GM18499 (cell line): ENCODE measurements around the gene ATF7IP.

ENCODE experiments used
- ATAC-seq: cut with Tn5 transposase; IDR thresholded peaks from one replicate; pipeline ENCODE4 v1.9.1; 2021; ENCODE audit warnings: moderate number of reproducible peaks; ENCODE audit not compliant: insufficient read depth, unreplicated experiment

The ATF7IP gene

DNA sequence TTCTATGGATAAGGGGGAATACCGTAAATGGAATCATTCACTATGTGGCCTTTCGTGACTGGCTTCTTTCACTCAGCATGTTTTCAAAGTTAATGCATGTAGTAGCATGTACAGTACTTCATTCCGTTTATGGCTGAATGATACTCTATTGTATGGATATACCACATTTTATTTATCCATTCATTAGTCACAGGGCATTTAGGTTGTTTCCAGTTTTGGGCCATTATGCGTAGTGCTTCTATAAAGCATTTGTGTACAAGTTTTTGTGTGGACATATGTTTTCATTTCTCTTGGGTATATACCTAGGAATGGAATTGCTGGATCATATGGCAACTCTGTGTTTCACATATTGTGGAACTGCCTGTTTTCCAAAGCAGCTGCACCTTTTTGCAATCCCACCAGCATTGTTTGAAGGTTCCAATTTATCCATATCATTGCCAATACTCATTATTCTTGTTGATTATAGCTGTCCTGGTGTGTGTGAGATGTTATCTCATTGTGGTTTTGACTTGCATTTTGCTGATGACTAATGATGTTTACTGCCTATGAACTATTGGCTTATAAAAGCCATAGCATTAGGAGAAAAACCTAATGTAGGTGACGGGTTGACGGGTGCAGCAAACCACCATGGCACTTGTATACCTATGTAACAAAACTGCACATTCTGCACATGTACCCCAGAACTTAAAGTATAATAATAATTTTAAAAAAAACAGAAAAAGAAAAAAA is 45.5 kb downstream of the ATF7IP start:
- no peak for ATAC-seq

DNA sequence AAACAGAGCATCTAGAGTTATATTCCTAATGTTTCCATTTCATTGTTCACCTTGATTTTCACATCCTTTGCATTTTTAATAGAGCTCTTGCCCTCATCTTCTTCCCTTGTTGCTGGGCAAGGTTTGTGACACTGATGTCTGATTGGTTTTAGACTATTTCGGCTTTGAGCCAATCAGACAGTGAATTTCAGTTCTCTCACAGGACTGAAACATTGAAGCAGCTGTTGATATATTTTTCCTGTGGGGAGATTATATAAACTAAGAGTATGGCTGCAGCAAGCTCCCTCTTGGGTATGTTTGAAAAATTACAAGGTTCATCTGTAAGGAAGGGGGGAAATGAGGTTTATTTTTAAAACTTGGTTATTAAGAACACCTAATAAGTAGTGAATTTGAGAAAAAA is 51.2 kb downstream of the ATF7IP start:
- ATAC-seq, result no peak

DNA sequence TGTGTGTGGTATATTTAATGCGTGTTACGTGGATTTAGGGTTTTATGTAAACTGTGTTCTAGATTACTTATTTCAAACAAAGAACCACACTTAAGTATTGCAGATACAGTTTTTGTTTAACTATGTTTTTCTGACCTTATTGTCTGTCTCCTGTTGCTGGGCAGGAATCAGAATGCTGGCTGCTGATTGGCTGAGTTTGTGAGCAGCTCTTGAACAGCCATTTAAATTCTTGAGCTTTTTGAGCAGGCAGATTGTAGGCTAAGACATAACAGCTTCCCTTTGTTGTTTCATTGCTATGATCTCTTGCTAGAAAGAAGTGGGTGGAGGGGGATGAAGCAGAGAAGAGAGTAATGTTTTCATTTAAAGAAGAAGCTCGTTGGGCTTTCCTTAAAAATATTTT is 52.2 kb downstream of the ATF7IP start:
- ATAC-seq, result no peak

DNA sequence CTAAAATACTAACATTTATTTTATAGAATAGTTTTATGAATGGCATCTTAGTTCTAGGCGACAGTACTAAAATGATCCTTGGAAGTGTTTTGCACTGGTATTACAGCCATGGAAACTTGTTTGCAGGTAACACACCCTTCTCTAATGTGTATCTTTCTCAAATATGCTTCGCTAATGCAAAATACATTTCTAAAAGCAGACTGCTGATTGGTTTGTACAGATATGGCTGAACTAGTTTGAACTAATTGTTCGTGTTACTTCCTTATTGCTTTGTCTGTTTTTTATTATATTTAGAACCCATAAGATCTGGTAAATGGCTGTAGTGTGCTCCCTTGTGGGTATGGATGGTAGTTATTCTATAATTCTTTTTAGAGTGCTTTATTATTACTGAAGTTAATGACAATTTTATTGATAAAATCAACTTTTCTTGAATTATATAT is 53.0 kb downstream of the ATF7IP start:
- ATAC-seq, result no peak

DNA sequence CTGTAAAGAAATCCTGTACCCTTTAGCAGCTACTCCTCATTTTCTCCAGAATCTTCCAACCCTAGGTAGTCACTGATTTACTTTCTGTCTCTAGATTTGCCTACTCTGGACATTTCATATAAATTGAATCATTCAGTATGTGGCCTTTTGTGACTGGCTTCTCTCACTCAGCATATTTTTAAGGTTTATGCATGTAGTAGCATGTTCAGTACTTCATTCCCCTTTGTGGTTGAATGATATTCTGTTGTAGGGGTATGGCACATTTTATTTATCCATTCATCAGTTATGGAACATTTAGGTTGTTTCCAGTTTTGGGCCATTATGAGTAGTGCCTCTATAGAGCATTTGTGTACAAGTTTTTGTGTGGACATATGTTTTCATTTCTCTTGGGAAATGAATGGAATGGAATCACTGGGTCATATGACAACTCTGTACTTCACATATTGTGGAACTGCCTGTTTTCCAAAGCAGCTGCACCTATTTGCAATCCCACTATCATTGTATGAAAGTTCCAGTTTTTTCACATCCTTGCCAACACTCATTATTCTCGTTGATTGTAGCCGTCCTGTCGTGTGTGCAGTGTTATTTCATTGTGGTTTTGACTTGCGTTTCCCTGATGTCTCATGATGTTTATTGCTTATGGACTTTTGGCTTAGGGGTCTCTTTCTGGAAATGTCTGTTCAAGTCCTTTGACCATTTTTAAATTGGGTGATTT is 57.2 kb downstream of the ATF7IP start:
- ATAC-seq, result no peak

DNA sequence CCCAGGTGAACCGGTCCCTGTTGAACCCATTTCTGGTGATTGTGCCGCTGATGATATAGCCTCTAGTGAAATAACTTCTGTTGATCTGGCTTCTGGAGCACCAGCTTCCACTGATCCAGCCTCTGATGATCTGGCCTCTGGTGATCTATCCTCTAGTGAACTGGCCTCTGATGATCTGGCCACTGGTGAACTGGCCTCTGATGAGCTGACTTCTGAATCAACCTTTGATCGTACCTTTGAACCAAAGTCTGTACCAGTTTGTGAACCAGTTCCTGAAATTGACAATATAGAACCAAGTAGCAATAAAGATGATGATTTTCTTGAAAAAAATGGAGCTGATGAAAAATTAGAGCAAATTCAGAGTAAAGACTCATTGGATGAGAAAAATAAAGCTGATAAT is 59.1 kb downstream of the ATF7IP start:
- ATAC-seq, result no peak

DNA sequence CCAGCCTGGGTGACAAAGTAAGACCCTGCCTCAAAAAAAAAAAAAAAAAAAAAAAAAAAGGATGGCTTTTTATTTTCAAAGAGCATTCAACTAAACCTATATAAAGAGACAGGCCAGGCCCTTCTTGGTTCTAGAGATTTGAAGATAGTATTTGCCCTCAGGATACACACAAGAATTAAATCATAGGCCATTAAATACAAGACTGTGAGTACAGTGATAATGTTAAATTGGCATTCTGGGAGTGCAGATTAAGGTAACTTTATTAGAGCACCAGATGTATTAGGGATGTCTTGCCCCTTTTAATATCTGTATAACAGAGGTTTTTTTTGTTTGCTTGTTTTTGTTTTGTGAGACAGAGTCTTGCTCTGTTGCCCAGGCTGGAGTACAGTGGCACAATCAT is 61.3 kb downstream of the ATF7IP start:
- no peak for ATAC-seq

DNA sequence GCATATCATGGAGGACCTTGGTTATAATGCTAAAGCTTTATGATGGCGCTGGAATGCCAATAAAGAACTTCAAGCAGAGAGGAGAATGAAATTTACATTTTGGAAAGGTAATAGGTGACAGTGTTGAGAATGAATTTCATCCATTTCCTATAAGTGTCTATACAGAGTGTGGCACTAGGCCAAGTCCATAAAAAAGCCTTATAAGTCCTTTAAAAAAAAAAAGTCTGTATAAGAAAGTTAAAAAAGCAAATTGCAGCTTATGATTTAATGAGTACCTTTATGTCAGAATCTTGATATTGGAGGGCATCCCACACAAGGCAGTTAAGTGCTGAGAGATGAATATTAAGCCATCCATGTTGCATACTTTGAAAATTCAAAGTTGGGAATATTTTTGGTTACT is 62.4 kb downstream of the ATF7IP start:
- no peak for ATAC-seq

DNA sequence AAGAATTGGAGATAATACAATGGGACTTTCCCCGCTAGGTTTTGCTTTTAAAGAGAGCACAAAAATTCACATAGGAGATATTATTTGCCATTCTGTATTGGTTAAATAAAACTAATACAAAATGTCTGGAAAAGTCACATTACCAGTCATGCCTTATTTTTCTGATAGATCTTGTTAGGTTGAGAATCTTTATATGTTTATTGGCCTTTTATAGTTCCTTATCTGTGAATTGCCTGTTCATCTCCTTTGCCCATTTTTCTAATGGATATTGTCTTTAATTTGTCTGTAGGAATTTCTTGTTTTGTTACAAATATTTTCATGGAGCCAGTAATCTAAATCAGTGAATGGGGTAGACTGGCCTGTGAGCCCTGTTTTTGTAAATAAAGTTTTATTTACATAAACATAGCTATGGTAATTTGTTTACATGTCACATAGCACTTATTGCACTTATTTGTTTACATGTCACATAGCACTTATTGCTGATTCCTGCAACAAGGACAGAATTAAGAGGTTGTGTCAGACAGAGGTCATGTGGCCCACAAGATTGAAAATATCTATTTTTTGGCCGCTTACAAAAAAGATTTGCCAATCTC is 65.0 kb downstream of the ATF7IP start:
- no peak for ATAC-seq

DNA sequence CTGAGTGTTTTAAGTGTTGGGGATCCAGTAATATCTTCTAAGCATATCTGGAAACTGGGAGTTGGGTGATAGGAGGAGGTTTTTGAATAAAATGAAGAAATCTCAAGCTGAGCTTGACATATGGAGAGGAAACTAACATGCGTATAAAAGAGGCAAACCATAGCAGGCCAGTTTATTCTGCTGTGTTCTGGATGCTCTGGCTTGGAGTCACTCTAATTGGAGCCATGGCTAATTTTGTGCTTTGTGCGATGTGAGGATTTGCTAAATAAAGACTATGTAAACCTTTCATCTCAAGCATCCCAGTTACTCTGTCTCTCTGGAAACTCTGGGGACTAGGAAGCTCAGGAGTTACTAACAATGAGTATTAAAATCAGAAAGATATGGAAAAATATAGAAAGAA is 66.5 kb downstream of the ATF7IP start:
- no peak for ATAC-seq

DNA sequence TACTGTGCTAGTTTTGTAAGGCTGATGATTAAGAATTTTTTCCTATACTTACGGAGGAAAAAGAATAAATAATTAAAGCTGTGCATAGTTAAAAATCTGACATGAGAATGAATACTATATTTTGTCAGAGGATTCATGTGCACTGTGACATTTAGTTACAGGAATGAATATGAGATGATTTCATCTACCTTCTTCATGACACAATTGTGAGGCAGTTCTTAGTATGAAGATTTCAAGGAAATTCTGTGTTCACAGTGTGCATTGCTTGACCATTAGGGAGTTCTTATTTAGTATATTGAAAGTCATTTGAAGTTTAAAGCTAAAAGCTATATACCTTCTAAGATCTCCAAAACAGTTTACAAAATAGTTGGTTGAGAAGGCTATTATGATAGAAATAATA is 70.1 kb downstream of the ATF7IP start:
- ATAC-seq, result no peak

DNA sequence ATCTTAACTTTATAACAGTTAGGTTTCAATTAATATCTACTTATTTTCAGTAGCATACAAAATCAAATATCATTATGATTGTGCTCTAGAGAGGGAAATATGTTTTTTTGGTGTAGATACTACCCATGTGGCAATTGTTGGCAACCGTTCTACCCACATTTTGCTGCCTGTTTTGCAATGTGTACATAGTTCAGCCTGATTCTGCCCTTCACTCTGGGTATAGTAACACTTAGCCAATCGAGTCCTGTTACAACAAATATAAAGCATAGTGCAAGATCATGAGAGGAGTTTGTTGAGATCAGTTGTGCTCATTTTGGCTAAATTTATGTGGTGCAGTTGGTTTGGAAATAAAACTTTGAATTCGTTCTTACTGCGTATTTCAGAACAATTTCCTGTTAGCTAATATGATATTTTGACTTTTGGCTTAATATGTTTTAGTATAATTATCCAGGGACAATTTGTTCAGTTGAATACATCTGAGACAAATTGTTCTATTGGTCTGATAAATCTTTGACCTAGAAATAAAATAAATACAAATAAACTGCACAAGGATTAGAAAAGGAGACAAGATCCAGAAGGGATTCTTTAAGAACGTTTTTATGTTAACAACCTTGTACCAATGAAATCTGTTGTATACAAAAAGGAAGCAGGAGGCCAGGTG is 76.9 kb downstream of the ATF7IP start:
- ATAC-seq, result no peak

DNA sequence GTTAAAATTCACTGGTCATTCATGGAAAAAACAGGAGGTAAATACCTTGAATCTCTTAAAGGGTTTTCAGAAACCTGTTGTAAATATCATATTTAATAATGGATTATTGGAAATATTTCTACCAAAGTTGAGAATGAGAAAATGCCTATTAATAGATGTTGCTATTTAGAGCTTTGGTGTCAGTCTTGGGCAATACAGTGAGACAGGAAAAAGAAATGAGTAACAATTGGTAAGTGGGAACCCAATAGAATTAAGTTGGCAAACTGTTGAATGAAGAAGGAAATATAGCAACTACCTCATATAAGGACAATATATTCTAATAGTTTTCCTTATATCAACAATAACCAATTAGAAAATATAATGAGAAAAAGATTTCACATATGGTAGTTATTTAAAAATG is 78.0 kb downstream of the ATF7IP start:
- no peak for ATAC-seq

DNA sequence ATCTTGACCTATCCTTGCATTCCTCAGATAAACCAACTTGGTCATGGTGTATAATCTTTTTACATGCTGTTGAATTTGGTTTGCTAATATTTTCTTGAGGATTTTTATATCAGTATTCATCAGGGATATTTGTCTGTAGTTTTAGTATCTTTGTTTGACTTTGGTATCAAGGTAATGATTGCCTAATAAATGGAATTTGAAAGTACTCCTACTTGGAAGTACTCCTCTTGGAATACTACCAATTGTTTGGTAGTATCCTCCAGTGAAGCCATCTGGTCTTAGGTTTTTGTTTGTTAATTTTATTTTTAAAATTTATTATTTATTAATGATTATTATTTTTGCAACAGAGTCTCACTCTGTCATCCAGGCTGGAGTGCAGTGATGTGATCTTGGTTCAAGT is 85.0 kb downstream of the ATF7IP start:
- ATAC-seq, result no peak

DNA sequence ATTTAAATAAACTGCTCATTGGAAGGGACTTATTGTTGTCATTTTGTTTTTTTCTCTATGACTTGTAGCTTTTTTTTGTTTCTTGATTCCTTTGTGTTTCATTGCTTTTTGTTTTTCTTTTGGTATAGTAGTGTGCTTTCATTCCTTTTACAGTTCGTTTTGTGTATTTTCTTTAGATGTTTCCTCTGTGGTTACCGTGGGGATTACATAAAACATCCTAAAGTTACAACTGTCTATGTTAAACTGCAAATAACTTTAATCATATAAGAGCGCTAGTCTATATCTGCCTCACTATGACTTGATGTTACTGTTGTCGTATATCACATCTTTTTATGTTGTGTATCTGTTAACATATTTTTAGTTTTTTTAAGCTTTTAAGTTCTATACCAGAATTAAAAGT is 86.9 kb downstream of the ATF7IP start:
- no peak for ATAC-seq

DNA sequence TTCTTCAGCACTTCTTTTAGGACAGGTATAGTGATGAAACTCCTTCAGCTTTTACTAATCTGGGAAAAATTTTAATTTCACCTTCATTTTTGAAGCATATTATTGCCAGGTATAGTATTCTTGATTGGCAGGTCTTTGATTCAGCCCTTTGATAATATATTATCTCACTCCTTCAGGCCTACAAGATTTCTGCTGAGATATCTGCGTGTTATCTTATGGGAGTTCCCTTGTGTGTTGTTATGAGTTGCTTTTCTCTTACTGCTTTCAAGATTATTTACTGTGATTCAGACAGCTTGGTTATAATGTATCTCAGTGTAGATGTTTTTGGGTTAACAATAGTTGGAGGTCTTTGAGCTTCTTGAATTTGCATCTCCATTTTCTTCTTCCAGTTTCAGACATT is 87.4 kb downstream of the ATF7IP start:
- no peak for ATAC-seq

DNA sequence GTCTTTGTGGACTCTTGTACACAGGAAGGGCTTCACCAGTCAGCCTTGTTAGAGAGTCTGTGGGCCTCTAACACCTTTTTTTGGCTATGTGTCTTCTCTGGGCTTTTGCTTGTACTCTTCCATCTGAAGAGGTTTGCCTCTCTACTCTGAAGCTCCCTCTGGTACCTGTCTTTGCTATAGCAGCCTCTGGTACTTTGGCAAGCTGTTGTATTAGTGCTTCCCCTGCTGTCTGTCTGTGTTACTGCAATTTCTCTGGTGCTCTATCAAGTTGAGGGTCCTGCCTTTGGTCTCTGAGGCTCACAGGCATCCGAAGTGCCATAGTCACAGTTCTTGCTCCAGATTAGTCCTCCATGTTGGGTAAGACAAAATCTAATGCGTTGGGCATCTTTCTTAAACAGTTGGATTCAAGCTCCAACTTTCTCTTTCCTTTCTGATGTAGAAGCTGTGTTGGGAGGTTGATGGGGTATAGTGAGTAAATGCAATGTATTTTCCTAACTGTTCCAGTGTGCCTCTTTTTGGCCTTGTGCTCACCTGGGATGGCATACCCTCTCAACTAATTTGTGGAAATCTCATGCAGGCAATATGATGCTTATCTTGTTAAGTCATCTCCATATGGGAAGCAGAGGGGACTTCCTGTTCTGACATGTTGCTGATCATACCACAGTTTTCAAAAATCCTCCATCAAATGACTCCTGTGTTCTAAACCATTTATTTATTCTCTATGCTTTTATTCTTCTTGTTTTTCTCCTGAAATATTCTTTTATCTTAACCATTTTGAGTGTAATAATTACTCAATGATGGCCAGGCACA is 88.8 kb downstream of the ATF7IP start:
- no peak for ATAC-seq

DNA sequence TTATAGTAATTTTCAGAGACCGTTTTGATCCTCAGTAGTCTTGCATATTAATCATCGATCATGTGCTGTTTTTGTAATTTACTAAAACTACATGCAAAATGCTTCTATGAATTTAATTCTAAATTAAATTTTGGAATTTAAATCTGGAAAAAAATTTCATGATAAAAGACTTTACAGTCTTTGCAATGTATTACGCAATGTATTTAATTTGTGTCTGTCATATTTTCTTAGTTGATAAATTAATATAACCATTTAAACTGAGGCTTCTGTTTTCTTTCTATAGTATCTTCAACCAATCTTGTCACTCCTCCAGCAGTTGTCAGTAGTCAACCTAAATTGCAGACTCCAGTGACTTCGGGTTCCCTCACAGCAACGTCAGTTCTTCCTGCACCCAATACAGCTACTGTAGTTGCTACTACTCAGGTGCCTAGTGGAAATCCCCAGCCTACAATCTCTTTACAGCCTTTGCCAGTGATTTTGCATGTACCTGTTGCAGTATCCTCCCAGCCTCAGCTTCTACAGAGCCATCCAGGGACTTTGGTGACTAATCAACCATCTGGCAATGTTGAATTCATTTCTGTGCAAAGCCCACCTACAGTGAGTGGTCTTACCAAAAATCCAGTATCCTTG is 94.8 kb downstream of the ATF7IP start:
- no peak for ATAC-seq

DNA sequence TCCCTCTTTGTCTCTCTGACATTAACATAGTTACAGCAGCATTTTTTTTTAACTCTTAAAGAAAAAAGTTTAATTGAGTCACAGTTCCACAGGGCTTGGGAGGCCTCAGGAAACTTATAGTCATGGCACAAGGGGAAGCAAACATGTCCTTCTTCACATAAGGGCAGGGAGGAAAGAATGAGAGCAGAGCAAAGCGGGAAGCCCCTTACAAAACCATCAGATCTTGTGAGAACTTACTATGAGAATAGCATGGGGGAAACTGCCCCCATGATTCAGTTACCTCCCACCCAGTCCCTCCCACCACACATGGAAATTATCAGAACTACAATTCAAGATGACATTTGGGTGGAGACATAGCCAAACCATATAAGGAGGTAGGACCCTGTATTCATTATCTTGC is 106.0 kb downstream of the ATF7IP start:
- no peak for ATAC-seq

DNA sequence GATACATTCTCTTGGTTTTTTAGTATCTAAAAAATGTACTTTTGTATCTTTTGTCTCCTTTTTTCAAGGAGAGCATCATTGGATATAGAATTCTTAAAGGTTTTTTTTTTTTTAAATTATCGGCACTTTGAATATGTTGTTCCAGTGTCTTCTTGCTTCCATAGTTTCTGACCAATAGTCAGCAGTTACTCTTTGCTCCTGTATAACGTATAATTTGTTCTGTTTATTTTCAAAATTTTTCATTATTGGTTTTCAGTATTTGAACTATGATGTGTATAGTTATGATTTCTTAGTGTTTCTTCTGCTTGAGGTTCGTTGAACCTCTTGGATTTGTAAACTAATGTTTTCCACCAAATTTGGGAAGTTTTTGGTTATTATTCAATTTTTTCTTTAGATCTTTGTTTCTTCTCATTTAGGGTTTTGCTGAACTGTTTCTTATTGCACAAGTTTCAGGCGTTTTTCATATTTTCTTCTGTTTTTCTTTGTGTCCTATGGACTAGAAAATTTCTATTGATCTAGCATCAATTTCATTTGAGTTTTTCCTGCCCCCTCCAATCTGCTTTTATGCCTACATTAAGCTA is 108.3 kb downstream of the ATF7IP start:
- ATAC-seq, result no peak
